Activated naive CD4-positive, alpha-beta T cell treated with anti-CD3 and anti-CD28 coated beads, Interleukin-2, amount 50 U/mL, for 24 hours (primary cell): ENCODE measurements around the gene HCRTR1.

ENCODE experiments used
- H3K27ac Mint-ChIP-seq: one replicate; pipeline ENCODE4 v1.8.0; 2021; ENCODE audit warnings: mild to moderate bottlenecking, mixed read lengths
- H3K27me3 Mint-ChIP-seq: one replicate; pipeline ENCODE4 v1.8.0; 2021; ENCODE audit warnings: mixed read lengths
- H3K36me3 Mint-ChIP-seq: one replicate; pipeline ENCODE4 v1.8.0; 2021; ENCODE audit warnings: mixed read lengths
- H3K4me1 Mint-ChIP-seq: one replicate; pipeline ENCODE4 v1.8.0; 2021; ENCODE audit warnings: mixed read lengths
- H3K4me3 Mint-ChIP-seq: one replicate; pipeline ENCODE4 v1.8.0; 2021; ENCODE audit warnings: mild to moderate bottlenecking, mixed read lengths
- H3K9me3 Mint-ChIP-seq: one replicate; pipeline ENCODE4 v1.8.0; 2021; ENCODE audit warnings: mixed read lengths

HCRTR1 gene

DNA sequence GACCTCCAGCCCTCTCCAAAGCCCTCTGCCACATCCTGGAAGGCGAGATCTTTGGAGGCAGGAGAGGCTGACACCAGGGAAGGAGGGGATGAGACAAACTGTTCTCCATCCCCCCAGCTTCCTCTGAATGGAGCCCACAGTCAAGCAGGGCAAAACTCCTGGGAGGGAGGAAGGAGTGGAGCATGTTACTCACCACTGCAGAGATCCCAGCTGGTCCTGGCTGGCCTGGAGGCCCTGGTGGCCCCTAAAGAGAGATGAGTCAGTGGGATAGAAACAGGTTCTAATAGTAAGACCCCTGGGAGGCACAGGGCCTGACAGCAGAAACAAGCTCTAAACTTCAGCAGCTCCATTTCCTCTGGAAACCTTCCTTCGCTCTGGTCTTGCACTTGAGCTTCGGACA, 41.2 kb downstream of the HCRTR1 start:
- no peak overlapping the region for H3K4me3 Mint-ChIP-seq
- no peaks in the 10 kb centered on the region for H3K27me3 Mint-ChIP-seq
- no peak overlapping the region for H3K27ac Mint-ChIP-seq
- no peaks in the 10 kb centered on the region for H3K36me3 Mint-ChIP-seq
- H3K4me1 Mint-ChIP-seq, result no peaks in the 10 kb centered on the region
- H3K9me3 Mint-ChIP-seq, result no peaks in the 10 kb centered on the region

DNA sequence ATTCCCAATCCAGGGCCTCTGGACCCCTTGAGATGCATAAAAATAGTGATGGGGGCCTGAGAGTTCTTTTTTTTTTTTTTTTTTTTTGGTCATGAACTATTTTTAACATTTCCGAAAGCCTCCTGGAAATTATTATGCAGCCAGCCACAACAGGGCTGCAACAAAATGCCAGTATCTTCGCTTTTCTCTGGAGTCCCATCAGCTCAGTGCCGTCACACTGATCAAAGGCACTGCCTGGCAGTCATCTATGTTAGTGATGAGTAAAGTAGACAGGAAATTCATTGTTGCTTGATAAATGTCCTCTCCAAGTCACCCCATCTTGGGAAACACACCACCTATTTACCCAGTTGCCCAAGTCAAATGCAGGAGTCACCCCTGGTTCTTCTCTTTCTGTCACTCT, 42.4 kb downstream of the HCRTR1 start:
- H3K27ac Mint-ChIP-seq, result no peak overlapping the region
- no peaks in the 10 kb centered on the region for H3K27me3 Mint-ChIP-seq
- no peak overlapping the region for H3K4me3 Mint-ChIP-seq
- no peaks in the 10 kb centered on the region for H3K4me1 Mint-ChIP-seq
- no peaks in the 10 kb centered on the region for H3K36me3 Mint-ChIP-seq
- no peaks in the 10 kb centered on the region for H3K9me3 Mint-ChIP-seq

DNA sequence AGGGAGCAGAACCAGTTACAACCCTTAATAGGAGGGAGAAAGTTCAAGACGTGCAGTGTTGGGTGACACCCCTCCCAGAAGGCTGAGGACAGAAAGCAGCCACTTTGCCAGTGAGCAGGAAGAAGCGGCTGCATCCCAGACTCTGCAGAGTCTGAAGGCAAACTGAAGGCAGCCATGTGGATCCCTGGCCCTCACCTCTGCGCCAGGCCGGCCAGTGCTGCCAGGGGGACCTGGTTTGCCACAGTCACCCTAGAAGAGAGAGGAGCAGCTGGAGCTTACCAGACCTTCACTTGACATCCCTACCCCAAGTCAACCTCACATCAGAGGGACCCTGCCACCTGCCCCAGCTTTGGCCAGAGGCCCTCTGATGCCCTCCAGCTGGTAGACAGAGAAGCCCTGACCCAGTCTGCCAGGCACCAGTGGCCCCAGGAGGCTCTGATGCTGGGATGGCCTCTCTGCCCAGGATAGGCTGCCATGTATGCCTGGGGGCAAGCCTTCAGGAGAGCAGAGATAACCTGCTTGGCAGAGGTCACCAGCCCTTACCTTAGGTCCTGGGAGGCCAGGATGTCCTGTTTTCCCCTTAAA, 43.5 kb downstream of the HCRTR1 start:
- Mint-ChIP-seq H3K9me3 (no peaks in the 10 kb centered on the region), H3K36me3 (no peaks in the 10 kb centered on the region), H3K27me3 (no peaks in the 10 kb centered on the region), H3K4me3 (no peak overlapping the region), H3K27ac (no peak overlapping the region), H3K4me1 (no peaks in the 10 kb centered on the region)

DNA sequence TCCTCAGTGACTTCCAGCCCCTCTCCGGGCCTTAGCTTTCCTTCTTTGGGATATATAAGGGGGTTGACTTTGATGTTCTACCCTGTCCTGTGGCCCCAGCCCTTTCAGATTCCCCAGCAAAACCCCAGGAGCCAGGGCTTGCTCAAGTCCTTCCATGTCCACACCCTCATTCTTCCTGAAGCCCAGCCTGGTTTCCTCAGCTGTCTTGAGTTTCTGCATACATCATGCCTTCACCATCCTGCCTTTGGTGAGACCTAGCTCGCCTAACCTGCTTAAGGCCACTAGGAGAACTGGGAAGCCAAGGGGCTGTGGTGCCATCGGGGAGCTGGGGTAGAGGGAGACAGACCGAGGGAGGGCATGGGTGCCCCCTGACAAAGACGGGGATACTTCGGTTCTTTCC, 44.4 kb downstream of the HCRTR1 start:
- Mint-ChIP-seq H3K4me1 (no peaks in the 10 kb centered on the region), H3K27ac (no peak overlapping the region), H3K4me3 (no peak overlapping the region), H3K36me3 (no peaks in the 10 kb centered on the region), H3K9me3 (no peaks in the 10 kb centered on the region), H3K27me3 (no peaks in the 10 kb centered on the region)

DNA sequence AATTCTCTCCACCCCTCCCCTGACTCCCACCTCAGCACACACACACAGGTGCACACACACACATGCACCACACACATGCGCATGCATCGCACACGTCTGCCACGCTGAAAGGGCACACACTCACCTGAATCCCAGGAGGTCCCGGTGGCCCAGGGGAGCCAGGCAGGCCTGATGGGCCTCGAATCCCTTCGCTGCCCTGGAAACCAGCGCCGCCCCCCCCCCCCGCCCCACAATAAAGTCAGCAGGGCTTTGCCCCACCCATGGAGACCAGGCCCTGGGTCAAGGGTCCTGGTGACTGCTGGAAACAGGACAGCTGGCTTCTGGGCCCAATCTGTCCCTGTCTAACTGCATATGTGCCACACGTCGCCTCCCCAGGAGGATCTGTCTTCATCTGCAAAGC, 45.0 kb downstream of the HCRTR1 start:
- no peaks in the 10 kb centered on the region for H3K9me3 Mint-ChIP-seq
- no peak overlapping the region for H3K27ac Mint-ChIP-seq
- no peaks in the 10 kb centered on the region for H3K4me1 Mint-ChIP-seq
- no peaks in the 10 kb centered on the region for H3K27me3 Mint-ChIP-seq
- H3K36me3 Mint-ChIP-seq, result no peaks in the 10 kb centered on the region
- H3K4me3 Mint-ChIP-seq, result no peak overlapping the region

DNA sequence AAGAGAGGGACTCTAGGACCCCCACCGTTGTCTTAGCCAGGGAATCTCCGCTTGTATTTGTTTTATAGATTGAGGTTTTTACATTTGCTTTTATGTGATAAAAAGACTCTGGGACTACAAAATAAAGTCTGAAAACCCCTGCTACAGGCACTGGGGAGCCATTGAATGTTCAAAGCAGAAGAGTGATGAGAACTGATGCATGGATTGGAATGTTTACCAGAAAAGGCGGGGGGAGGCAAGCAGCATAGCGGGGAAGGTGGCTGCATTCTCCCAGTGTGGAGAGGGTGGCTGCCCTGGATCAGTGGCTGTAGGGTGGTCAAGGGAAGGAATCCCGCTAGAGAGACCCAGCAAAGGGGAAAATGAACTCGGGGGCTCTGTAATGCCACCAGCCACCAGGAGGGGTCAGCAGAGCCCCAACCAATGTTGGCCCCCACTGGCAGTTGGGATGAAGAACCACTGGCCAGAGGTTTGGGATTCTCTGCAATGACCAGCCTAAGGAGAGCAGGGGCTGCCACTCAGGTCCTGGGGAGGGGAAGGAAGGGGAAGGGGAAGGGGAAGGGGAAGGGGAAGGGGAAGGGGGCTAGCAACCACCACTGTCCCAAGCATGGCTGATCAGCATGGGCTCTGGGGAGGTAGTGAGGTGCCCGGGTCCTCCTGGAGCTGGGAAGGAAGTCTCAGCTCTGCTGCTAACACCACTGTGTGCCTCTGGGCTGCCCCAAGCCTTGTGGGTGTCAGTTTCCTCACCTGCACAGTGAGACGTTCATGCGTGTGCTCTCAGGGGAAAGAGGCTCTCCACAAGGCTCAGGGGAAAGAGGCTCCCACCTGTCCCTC, 46.3 kb downstream of the HCRTR1 start:
- Mint-ChIP-seq H3K4me1 (no peaks in the 10 kb centered on the region), H3K9me3 (no peaks in the 10 kb centered on the region), H3K36me3 (no peaks in the 10 kb centered on the region), H3K27ac (no peak overlapping the region), H3K4me3 (no peak overlapping the region), H3K27me3 (no peaks in the 10 kb centered on the region)

DNA sequence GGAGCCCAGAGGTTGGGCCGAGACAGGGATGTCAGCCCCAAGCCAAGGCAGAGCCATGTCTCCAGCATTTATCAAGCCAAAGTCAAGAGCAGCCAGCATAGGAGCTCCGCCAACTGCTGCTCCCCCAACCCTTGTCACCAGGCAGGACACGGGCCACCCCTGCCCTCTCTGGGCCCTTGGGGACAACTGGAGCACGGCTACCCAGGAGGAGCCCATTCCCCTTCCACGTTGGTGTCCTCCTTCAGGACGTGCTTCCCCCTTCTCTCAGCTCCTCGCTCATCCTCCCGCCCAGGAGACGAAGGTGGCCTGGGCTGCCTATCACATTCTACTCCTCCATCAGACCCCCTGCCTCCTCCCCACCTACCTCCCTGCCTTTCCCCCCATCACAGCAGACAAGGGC, 47.0 kb downstream of the HCRTR1 start:
- H3K36me3 Mint-ChIP-seq, result no peaks in the 10 kb centered on the region
- H3K4me3 Mint-ChIP-seq, result no peak overlapping the region
- H3K27me3 Mint-ChIP-seq, result peaks cover 3% of the 10 kb centered on the region
- H3K4me1 Mint-ChIP-seq, result peaks cover 2% of the 10 kb centered on the region
- no peaks in the 10 kb centered on the region for H3K9me3 Mint-ChIP-seq
- no peak overlapping the region for H3K27ac Mint-ChIP-seq

DNA sequence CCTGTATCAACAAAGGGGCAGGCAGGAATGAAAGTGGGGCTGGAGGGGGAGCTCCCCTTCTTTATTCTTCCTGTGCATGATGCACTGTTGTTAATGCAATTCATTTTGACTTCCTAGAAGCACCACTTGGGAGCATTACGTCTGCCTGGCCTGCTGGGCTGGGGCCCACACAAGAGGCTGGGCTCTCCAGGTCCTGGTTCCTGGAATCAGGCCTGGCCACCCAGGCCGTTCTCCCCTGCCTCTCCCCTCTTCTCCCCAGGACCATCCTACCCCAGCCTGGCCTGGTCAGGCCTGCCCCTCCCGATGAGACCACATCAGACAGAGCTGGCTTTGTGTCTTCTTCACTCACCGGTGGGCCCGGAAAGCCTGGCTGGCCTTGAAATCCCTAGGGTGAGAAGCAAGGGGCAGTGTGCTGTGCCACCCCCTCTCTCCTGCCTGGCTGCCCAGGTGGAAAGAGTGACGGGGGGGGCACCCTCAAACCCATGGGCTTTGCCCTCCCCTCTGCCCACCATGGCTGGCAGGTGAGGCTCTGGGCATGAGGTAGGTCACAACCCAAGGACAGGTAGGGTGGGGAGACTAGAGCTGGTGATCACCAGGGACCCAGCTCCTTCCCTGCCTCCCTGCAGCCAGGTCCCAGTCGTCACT, 47.9 kb downstream of the HCRTR1 start:
- Mint-ChIP-seq H3K9me3 (no peaks in the 10 kb centered on the region), H3K4me3 (no peak overlapping the region), H3K27ac (no peak overlapping the region), H3K4me1 (peaks cover 10% of the 10 kb centered on the region), H3K36me3 (no peaks in the 10 kb centered on the region), H3K27me3 (peaks cover 6% of the 10 kb centered on the region)

DNA sequence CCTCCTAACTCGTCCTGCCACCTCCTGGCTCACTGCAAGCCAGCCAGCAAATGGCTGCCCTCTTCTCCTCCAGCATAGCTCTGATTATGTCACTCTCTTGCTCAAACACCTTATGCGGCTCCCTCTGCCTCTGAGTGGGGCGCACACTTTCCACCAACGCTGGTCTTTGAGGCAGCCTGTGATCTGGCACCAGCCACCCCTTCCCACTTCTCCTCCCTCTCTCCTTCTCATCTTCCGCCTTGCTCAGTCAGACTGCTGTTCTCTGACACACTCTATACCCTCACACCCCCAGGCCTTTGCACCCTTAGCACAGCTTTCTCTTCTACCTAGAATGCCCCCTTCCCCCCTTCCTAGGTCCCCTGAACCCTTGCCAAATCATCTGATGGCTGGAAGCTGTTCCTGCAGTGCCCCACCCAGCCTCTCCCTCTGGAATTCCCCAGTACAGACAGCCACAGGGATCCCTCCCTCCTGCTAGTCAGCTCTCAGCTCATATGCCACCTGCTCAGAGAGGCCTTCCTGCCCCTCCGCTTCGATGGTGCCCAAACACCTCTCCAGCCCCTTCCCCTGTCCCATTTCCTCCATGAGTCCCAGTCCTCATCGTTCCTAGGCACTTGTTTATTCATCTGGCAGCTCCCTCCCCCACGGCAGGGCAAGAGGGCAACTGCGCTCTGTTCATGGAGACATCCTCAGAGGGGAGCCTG, 48.9 kb downstream of the HCRTR1 start:
- Mint-ChIP-seq H3K4me1 (peaks cover 11% of the 10 kb centered on the region), H3K27me3 (peaks cover 10% of the 10 kb centered on the region), H3K27ac (peak overlapping the region; percentile 60), H3K9me3 (no peaks in the 10 kb centered on the region), H3K4me3 (no peak overlapping the region), H3K36me3 (no peaks in the 10 kb centered on the region)

DNA sequence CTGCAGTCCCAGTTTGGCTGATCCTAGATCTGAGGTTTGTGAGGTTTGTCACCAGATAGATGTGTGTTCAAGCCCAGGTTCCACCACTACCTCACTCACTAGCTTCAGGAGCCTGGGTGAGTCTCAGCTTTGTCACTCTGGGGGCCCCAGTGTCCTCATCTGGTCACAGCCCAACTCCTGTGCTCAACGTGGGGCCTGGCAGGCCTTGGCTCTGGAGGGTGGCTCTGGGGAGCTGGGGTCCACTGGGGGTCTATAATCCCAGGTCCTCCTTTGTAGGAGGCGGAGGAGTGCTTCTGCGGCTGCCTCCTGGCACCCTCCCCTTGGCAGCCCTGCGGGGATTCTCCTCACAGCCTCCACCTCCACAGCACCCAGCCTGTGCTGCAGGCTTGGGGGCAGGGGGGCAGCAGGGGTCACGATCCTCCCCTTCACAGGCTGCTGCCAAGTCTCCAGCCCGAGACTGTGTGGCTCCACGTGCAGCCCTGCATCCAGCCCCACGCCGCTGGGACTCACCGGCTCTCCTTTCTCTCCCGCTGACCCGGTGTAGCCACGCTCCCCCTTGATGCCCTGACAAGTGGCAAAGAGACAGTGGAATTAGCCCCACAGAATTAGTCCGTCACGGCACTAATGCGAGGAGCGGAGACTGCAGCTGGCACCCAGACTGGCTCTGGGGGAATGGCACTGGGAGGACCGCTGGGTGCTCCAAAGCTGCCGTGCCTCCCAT, 49.7 kb downstream of the HCRTR1 start:
- no peaks in the 10 kb centered on the region for H3K36me3 Mint-ChIP-seq
- no peak overlapping the region for H3K27ac Mint-ChIP-seq
- H3K27me3 Mint-ChIP-seq, result peaks cover 10% of the 10 kb centered on the region
- no peak overlapping the region for H3K4me3 Mint-ChIP-seq
- H3K4me1 Mint-ChIP-seq, result peaks cover 11% of the 10 kb centered on the region
- H3K9me3 Mint-ChIP-seq, result no peaks in the 10 kb centered on the region

DNA sequence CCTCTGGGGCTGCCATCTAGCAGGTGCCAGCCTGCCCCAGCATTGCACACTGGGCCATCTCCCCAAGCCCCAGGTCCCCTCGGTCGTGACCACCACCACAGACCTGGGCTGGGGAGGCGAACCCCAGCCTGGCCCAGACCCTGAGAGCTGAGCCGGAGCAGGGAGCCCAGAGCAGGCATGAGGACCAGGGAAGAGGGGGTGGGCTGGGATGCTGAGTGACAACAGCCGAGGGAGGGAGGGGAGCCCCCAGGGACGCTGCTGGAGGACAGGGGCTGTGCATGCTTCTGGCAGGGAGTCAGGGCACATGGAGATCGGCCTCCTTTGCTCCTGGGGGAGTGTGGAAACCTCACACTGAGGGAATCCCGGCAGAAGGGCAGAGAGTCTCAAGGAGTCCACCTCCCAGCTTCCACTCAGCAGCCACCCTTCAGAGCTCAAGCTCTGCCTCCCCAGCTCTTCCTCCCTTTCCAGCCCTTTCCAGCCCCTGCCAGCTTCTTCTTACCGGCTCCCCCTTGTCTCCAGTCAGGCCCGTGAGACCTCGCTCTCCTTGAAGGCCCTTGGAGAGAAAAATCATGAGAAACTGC, 50.9 kb downstream of the HCRTR1 start:
- no peak overlapping the region for H3K4me3 Mint-ChIP-seq
- no peaks in the 10 kb centered on the region for H3K36me3 Mint-ChIP-seq
- peaks cover 10% of the 10 kb centered on the region for H3K27me3 Mint-ChIP-seq
- H3K9me3 Mint-ChIP-seq, result no peaks in the 10 kb centered on the region
- peaks cover 11% of the 10 kb centered on the region for H3K4me1 Mint-ChIP-seq
- no peak overlapping the region for H3K27ac Mint-ChIP-seq

DNA sequence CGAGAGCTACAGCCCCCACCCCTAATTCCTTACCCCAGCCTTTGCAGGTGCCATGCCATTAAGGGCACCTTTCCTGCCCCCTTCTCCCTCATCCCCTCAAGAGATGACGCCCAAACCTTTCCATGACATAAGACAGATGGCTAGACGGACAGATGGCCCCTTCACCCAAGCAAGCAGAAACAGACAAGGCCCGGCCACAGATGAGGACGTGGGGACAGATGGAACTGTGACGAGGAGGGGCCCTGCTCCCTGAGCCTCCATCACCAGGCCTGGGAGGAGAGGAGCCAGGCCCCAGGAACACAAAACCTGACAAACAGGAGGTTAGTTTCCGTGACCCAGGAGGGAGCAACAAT, 51.9 kb downstream of the HCRTR1 start:
- Mint-ChIP-seq H3K27me3 (peaks cover 10% of the 10 kb centered on the region), H3K4me3 (no peak overlapping the region), H3K36me3 (no peaks in the 10 kb centered on the region), H3K9me3 (no peaks in the 10 kb centered on the region), H3K27ac (no peak overlapping the region), H3K4me1 (peaks cover 11% of the 10 kb centered on the region)

DNA sequence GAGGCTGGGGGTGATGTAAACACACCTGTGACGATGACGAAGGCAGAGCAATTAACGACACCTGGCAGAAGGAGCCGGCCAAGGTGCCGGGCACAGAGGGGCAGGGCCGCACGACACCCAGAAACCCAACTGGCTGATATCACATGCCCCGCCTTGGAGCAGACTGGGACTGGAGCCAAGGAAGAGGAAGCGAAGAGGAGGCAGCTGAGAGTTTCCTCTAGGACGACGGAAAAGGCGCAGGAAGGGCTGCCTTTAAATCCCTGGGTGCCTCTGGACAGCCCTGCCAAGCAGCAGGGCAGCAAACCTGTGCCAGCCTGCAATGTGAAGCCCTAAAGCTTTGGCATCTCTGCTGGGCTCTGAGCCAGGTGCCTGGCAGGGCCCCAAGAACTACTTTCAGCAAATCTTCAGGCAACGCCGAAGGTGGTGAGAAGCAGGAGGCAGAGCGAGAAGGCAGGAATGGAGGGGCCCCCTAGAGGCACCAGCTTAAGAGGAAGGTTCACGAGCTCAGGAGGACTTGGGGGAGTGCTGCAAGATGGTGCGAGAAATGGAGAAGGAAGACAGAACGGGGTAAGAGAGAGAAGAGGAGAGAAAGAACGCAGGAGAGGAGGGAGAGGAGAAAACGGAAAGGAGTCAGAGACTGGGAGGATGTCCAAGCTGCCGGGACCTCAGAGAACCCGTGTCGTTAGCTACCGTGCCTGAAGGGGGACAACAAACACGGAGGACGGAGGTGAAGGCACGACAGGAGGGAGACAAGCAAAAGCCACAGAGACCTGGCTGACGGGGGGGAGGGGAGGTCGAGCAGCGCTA, 52.5 kb downstream of the HCRTR1 start:
- Mint-ChIP-seq H3K4me1 (peaks cover 11% of the 10 kb centered on the region), H3K27me3 (peaks cover 10% of the 10 kb centered on the region), H3K27ac (no peak overlapping the region), H3K9me3 (no peaks in the 10 kb centered on the region), H3K36me3 (no peaks in the 10 kb centered on the region), H3K4me3 (peak overlapping the region; percentile 74)

DNA sequence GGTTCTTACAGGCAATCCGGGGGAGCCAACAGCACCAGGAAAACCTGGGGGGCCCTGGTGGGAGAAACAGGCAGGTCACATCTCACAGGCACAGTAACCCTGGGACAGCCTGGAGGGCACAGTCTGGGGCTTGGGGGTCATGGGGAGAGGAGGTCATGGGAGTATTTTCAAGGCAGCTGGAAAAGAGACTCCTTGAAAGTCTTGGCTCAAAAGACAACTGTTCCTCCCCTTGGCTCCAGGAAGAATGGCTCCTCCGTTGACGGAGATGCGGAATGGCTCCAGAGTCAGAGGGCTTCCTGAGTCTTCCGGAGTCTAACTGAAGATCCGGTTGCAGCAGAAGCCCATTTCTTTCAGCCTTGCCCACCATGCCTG, 53.1 kb downstream of the HCRTR1 start:
- H3K27ac Mint-ChIP-seq, result no peak overlapping the region

More for the DNA sequence above, 53.1 kb downstream of the HCRTR1 start:
- H3K9me3 Mint-ChIP-seq, result no peaks in the 10 kb centered on the region
- peaks cover 11% of the 10 kb centered on the region for H3K4me1 Mint-ChIP-seq
- no peaks in the 10 kb centered on the region for H3K36me3 Mint-ChIP-seq
- H3K4me3 Mint-ChIP-seq, result no peak overlapping the region
- H3K27me3 Mint-ChIP-seq, result peaks cover 10% of the 10 kb centered on the region
